ENCODE data around the gene ARMC5. TPM values are rescaled to one million over a fixed set of nuclear protein-coding genes. Genes with fewer than 3 reads are reported as not detected.
"Not testable (repeated sequence)": the region's sequence is repeated elsewhere in the genome, so short reads cannot be mapped to it uniquely, and the experiment has no call there.

Gene ARMC5
- total RNA-seq, 1 donor from 2014 or later, result 11.5 TPM

- H3K27ac Mint-ChIP-seq (ENCODE audit: unreplicated experiment), result no peak overlapping the region
- H3K9ac ChIP-seq (ENCODE audit: low read length), result no peak overlapping the region
- H3K4me1 Mint-ChIP-seq (ENCODE audit: low read depth, unreplicated experiment), result no peaks in the 10 kb centered on the region
- no peak overlapping the region for H2AFZ ChIP-seq (ENCODE audit: low read depth, low read length)
- no peaks in the 10 kb centered on the region for H3K9me3 Mint-ChIP-seq (ENCODE audit: unreplicated experiment)
- peaks cover 6% of the 10 kb centered on the region for H3K27me3 Mint-ChIP-seq (ENCODE audit: low read depth, unreplicated experiment)
- FAIRE-seq (no peak), DNase-seq (ENCODE audit: low read depth) (no peak)
- no peaks in the 10 kb centered on the region for H3K79me2 ChIP-seq (ENCODE audit: insufficient read depth, low read length)
- no peak overlapping the region for H3K4me3 ChIP-seq (ENCODE audit: insufficient read depth, low read depth, low read length)
- no peaks in the 10 kb centered on the region for H3K36me3 ChIP-seq (ENCODE audit: insufficient read depth, low read length)
- no peak overlapping the region for H3K4me3 Mint-ChIP-seq (ENCODE audit: unreplicated experiment)
- TF ChIP-seq CTCF (IDR thresholded peaks at IDR 0.05; ENCODE audit: insufficient read depth, low read depth, low read length) (no peak), EZH2 (IDR thresholded peaks at IDR 0.05; ENCODE audit: insufficient read depth, low read length) (no peak)
- H4K20me1 ChIP-seq (ENCODE audit: insufficient read depth, low read length), result no peaks in the 10 kb centered on the region
- no peaks in the 10 kb centered on the region for H3K9me3 ChIP-seq (ENCODE audit: insufficient read depth, low read depth, low read length)
- no peaks in the 10 kb centered on the region for H3K4me1 ChIP-seq (ENCODE audit: insufficient read depth, low read length)
- no peaks in the 10 kb centered on the region for H3K27me3 ChIP-seq (ENCODE audit: insufficient read depth, low read length)
- no peak overlapping the region for H3K27ac ChIP-seq (ENCODE audit: low read depth, low read length)
- no peaks in the 10 kb centered on the region for H3K36me3 Mint-ChIP-seq (ENCODE audit: low read depth, unreplicated experiment)
- no peak overlapping the region for H3K4me2 ChIP-seq (ENCODE audit: low read length)
Measured at GRCh38 chr16:31438414-31438813, 20.9 kb upstream of the ARMC5 start.

DNA sequence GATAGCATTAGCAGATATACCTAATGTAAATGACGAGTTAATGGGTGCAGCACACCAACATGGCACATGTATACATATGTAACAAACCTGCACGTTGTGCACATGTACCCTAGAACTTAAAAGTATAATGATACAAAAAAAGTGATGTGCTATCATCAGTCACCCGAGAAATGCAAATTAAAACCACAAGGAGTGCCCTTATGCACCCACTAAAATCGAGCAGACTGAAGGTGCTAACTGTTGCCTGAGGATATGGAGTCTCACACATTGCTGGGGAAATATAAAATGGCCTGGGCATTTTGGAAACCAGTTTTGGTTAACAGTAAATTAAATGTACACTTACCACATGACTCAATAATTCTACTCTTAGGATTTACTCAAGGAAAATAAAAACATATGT lies 20.3 kb upstream of the ARMC5 start:
- H3K36me3 ChIP-seq (ENCODE audit: insufficient read depth, low read length); H3K9ac ChIP-seq (ENCODE audit: low read length); H3K4me2 ChIP-seq (ENCODE audit: low read length); H3K4me1 ChIP-seq (ENCODE audit: insufficient read depth, low read length); H3K4me1 Mint-ChIP-seq (ENCODE audit: low read depth, unreplicated experiment); H3K36me3 Mint-ChIP-seq (ENCODE audit: low read depth, unreplicated experiment); H3K9me3 ChIP-seq (ENCODE audit: insufficient read depth, low read depth, low read length); H3K27ac ChIP-seq (ENCODE audit: low read depth, low read length); H3K27me3 ChIP-seq (ENCODE audit: insufficient read depth, low read length); DNase-seq (ENCODE audit: low read depth); H2AFZ ChIP-seq (ENCODE audit: low read depth, low read length); H3K27ac Mint-ChIP-seq (ENCODE audit: unreplicated experiment); H3K4me3 ChIP-seq (ENCODE audit: insufficient read depth, low read depth, low read length); H3K4me3 Mint-ChIP-seq (ENCODE audit: unreplicated experiment); H4K20me1 ChIP-seq (ENCODE audit: insufficient read depth, low read length); H3K27me3 Mint-ChIP-seq (ENCODE audit: low read depth, unreplicated experiment); H3K79me2 ChIP-seq (ENCODE audit: insufficient read depth, low read length); H3K9me3 Mint-ChIP-seq (ENCODE audit: unreplicated experiment); FAIRE-seq: not testable (repeated sequence)

DNA sequence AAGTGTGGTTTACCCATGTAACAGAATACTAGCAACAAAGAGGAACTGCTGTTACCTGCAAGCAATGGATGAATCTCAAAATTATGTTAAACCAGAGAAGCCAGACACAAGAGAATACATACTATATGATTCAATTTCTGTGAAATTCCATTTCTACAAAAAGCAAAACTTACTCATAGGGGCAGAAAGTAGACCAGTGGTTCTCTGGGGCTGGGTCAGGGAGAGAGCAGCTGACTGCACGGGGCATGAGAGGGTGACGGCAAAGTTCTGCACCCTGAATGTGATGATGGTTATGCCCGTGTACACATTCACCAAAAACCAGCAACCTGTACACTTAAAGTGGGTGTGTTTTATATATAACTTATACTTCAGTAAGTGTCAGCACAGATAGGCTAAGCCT lies 19.8 kb upstream of the ARMC5 start:
- H3K9me3 Mint-ChIP-seq (ENCODE audit: unreplicated experiment), result no peaks in the 10 kb centered on the region

More for the DNA sequence above, 19.8 kb upstream of the ARMC5 start:
- no peak overlapping the region for H3K4me3 Mint-ChIP-seq (ENCODE audit: unreplicated experiment)
- no peaks in the 10 kb centered on the region for H3K36me3 Mint-ChIP-seq (ENCODE audit: low read depth, unreplicated experiment)
- Histone ChIP-seq H2AFZ (ENCODE audit: low read depth, low read length) (no peak overlapping the region), H3K9me3 (ENCODE audit: insufficient read depth, low read depth, low read length) (no peaks in the 10 kb centered on the region), H3K9ac (ENCODE audit: low read length) (no peak overlapping the region), H4K20me1 (ENCODE audit: insufficient read depth, low read length) (no peaks in the 10 kb centered on the region), H3K79me2 (ENCODE audit: insufficient read depth, low read length) (no peaks in the 10 kb centered on the region), H3K4me1 (ENCODE audit: insufficient read depth, low read length) (no peaks in the 10 kb centered on the region), H3K36me3 (ENCODE audit: insufficient read depth, low read length) (no peaks in the 10 kb centered on the region), H3K4me3 (ENCODE audit: insufficient read depth, low read depth, low read length) (no peak overlapping the region), H3K27ac (ENCODE audit: low read depth, low read length) (no peak overlapping the region), H3K4me2 (ENCODE audit: low read length) (no peak overlapping the region), H3K27me3 (ENCODE audit: insufficient read depth, low read length) (no peaks in the 10 kb centered on the region)
- no peak for TF ChIP-seq CTCF (IDR thresholded peaks at IDR 0.05; ENCODE audit: insufficient read depth, low read depth, low read length)
- H3K27ac Mint-ChIP-seq (ENCODE audit: unreplicated experiment), result no peak overlapping the region
- H3K27me3 Mint-ChIP-seq (ENCODE audit: low read depth, unreplicated experiment), result peaks cover 6% of the 10 kb centered on the region
- FAIRE-seq (no peak), DNase-seq (ENCODE audit: low read depth) (no peak)
- no peaks in the 10 kb centered on the region for H3K4me1 Mint-ChIP-seq (ENCODE audit: low read depth, unreplicated experiment)
